NCI-H146 treated with DMSO at 0.1 percent for 48 hours (cell line): Measurements from ENCODE around the gene FBXL13.
"Not testable (repeated sequence)": the region's sequence is repeated elsewhere in the genome, so short reads cannot be mapped to it uniquely, and the experiment has no call there.

Source experiments
- DNase-seq: peaks from one replicate; lab custom pipeline; 2025; ENCODE audit not compliant: unreplicated experiment; lab: John Stamatoyannopoulos, UW

The FBXL13 gene

DNA sequence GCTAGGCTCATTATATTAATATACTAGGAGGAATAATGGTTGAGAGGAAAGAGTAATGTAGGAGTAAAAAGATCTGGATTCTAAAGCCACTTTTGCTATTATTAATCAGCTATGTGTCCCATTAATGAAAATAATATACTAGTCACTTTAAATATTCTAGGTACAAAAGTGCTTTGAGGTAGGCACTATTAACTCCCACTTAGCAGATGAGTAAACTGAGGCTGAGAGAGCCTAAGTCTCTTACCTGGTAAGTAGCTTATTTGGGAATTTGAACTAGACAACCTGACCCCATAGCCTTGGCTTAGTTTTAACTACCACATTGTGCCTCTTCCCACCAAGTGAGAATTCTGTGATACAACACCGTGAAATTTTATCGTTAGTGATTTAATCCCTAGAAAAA lies 6.3 kb upstream of the FBXL13 start:
- no peak for DNase-seq

DNA sequence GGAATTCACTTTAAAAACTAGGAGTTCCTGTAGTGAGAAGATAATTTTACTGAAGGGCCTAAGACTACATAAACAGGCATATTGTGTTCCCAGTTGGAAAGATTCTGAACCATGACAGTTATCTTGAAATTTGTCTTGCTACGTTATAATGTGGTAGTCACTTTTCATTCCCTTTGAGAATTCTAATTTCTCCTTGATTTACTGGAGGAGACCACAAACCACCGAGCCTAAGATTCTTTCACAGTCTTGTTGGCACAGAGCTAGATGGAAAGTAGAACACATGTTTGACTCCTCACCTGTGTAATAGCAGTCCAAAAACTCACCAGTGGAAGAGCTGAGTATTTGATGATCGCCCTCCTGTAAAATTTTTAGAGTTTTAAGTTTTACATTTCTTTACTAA lies 5.2 kb upstream of the FBXL13 start:
- no peak for DNase-seq

DNA sequence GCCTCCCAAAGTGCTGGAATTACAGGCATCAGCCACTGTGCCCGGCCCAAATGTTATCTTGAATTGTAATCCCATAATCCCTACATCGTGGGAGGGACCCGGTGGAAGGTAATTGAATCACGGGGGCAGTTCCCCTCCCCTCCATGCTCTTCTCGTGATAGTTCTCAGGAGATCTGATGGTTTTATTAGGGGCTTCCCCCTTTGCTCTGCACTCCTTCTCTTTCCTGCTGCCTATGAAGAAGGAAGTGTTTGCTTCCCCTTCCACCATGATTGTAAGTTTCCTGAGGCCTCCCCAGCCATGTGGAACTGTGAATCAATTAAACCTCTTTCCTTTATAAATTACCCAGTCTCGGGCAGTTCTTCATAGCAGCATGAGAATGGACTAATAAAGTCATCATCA lies 3.6 kb upstream of the FBXL13 start:
- DNase-seq = not testable (repeated sequence)

DNA sequence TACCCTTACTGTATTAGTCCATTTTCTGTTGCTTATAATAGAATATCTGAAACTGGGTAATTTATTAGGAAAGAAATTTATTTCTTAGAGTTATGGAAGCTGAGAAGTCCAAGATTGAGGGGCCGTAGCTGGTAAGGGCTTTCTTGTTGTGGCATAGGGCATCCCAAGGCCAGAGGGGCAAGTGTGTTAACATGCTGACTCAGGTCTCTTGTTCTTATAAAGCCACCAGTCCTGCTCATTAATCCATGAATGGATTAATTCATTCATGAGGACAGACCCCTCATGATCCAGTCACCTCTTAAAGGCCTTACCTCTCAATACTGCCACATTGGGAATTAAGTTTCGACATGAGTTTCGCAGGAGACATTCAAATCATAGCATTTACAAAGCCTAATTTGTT lies 2.7 kb upstream of the FBXL13 start:
- no peak for DNase-seq

DNA sequence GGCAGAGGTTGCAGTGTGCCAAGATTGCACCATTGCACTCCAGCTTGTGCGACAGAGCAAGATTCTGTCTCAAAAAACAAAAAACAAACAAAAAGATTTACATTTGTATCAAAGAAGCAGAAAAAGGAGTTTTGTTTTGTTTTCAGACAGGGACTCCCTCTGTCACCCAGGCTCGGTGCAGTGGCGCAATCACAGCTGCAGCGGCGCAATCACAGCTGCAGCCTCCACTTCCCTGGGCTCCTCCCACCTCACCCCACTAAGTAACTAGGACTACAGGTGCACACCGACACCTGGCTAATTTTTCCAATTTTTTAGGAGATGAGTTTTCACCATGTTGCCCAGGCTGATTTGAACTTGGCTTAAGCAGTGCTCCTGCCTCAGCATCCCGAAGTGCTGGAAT lies 2.2 kb upstream of the FBXL13 start:
- no peak for DNase-seq

DNA sequence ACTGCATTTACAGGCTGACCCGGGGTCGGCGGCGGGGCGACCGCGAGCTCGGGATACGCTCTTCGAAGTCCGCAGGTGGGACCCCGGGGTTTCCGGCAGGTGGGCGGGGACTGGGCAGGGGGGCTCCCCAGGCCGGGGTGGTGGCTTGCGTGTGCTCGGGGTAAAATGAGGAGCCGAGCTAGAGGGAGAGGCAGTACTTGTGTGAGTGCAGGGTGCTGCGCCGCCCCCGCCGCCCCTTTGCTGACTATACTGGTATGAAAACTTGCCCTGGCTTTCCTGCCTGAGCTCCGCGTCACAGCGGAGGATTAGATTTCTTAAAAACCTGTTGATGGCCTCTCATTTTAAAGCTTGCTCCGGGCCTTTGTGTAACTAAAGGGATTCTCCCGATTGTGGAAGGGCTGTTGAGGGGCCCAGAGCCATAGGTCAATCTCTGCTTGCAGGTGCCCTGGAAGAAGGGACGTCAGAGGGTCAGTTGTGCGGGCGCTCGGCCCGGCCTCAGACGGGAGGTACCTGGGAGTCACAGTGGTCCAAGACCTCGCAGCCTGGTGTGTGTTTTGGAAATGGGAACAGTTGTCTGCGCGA lies 832 bp upstream of the FBXL13 start:
- peak; percentile 43 for DNase-seq

DNA sequence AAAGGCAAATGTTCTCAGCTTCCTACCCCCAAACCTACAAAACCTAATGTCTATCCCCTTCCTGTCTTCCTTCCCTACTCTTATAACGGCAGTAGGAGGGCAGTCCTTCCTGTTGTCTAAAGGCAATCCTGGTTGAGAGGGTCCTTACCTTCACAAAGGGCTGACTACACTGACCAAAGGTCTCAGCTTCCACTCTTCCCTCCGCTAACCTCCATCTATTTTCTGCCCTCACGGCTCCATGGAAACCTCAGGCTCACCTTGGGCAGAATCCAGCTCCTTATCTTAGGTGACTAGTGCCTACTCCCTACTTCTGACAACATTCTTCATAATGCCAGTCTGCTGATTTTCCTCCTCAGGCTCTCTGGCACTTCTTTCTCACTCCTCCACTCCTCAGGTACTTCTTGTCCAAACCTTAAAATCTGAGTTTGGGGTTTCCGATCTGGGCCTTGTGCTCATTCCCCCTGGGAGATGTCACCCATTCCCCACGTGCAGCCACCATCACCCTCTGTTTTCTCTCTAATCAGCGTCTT lies 542 bp downstream of the FBXL13 start:
- peak; percentile 49 for DNase-seq

DNA sequence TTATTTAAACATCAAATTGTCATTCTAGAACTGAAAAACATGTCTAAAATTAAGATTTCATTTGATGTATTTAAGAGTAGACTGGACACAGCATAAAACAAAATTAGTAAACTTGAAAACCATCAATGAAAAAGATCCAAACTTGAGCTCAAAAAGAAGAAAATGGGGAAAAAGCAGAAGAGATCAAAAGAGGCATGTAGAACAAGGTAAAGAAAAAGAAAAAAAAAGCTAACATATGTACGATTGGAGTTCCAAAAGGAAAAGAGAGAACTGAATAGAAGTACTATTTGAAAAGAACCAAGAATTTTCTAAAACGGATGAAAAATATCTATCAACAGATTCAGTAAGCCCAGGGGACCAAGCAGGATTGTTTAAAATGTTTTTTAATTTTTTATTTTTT lies 3.6 kb downstream of the FBXL13 start:
- DNase-seq = no peak

DNA sequence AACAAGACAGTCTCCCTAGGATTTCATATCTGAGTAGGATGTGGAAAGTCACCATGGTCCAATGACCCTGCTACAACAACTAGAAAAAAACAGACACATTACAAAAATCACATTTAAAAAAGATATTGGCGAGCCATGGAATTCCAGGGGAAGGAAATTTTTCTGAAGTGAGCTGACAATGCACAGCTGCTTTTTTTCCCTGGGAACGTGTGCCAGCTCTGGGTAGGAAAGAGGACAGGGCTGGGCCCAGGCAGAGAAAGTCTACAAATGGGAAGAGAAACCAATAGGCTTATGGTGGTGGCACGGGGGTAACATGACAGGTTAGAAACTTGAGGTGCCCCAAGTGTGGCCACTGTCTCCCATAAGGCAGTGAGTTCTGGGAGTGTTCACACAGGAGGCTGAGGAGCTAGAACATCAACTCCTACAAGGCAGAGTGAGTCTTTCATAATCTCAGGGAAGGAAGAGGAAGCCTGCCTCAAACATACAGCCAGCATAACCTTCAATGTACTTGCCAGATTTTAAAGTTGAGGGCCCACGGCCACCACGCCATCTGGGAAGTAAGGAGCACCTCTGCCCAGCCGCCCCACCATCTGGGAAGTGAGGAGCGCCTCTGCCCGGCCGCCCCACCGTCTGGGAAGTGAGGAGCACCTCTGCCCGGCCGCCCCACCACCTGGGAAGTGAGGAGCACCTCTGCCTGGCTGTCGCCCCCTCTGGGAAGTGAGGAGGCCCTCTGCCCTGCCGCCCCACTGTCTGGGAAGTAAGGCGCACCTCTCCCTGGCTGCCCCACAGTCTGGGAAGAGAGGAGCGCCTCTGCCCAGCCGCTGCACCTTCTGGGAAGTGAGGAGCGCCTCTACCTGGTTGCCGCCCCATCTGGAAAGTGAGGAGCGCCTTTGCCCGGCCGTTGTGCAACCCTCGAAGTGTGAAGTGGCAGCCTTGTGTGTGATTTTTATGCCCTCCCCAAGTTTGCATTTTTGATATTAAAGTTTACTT lies 5.9 kb downstream of the FBXL13 start:
- no peak for DNase-seq

DNA sequence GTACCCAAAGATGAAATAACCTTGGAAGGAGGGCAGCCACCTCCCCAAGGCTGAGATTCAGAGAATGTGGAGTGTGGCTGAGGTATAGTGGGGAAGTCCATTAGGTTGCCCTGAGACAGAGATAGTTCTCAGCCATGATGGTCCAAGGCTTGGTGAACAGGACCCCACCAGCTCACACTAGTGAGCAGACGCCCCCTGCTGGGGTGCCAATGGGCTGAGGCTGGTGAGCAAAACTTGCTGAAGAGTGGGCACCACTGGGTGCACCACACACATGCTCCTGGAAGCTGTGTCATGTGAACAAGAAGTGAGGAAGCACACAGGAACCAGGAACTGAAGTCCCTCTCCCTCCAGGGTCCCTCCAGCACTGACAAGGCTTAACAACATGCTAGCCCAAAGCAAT lies 8.9 kb downstream of the FBXL13 start:
- DNase-seq = no peak

DNA sequence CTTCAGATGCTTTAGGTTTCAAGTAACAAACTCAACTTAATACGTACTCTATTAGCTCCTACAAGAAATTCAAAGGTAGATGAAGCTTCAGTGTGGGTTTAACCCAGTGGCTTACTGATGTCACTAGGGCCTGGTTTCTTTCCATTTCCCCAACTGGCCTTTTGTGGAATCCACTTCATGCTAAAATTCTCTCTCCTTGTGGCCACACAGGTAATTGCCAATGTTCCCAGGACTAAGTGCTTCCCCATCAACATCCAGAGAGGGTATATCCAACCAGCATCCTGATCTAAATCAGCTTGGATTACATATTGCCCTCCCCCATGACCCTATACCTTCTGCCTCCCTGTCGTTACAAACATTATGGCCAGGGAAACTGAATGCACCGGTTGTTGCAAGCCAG lies 10.7 kb downstream of the FBXL13 start:
- no peak for DNase-seq

DNA sequence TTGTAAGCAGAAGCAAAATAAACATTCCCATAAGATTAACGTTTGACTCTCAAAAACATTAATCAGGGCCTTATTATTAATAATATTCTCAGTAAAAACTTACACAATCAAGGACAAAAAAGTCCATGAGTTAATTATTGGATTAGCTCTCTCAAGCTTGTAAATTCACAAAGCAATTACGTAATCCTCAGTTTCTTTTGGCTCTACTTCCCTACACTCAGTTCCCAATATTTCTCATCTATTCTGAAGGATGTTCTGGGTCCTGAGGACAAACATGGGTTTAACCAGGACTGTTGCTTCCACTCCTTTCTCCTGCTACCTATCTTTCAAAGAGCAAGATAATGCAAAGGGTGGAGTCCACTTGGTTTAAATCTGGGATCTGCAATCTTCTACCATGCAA lies 15.1 kb downstream of the FBXL13 start:
- DNase-seq = no peak

DNA sequence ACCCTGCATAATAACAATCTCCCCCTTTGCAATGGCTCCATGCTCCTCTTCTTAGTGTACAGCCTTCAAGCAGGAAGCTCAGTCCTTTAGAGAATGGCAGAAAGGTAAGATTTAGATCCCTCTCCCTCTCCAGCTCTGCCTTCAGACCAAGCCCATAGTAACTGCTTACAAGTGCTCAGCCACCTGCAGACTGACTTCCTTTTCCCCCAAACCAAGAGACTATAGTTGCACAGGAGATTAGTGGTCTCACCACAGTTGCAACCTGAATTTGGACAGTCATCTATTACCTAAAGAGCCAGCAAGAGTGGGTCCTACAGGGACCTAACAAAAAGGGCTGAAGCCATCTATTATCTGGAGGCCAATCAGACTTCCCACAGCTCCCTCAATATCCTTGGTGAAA lies 16.5 kb downstream of the FBXL13 start:
- no peak for DNase-seq

DNA sequence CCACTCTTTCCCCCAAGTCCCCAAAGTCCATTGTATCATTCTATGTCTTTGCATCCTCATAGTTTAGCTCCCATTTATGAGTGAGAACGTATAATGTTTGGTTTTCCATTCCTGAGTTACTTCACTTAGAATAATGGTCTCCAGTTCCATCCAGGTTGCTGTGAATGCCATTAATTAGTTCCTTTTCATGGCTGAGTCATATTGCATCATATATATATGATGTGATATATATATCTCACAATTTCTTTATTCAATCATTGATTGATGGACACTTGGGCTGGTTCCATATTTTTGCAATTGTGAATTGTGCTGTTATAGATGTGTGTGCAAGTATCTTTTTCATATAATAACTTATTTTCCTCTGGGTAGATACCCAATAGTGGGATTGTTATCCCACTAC lies 18.6 kb downstream of the FBXL13 start:
- DNase-seq = not testable (repeated sequence)

DNA sequence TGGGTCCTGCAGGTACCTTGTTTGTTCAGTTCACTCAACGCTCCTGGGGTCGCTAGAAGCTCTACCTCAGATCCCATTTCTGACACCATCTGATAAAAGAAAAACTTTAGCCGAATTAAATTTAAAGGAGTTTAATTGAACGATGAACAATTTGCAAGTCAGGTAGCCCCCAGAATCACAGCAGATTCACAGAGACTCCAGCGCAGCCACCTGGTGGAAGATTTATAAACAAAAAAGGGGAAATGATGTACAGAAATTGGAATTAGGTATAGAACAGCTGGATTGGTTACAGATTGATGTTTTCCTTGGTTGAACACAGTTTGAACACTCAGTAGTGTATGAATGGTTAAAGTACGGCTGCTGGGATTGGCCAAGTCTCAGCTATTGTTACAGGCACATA lies 23.1 kb downstream of the FBXL13 start:
- no peak for DNase-seq

DNA sequence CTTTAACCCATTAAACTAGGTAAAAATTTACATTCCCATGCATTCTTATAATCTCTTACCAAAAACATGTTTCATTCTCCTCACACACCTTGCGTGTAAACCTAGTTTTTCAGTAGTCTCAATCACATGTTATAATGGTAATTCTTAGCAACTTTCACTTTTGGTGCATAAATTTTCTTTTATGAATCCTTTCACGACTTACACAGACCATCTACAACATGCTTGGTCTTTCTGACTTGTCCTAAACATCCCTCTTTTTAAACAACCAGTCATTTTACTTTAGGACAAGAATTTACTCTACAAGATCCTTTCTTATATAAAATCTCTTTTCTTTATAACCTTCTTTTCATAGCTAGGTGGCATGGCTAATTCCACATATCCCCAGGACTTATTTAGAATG lies 25.8 kb downstream of the FBXL13 start:
- no peak for DNase-seq

DNA sequence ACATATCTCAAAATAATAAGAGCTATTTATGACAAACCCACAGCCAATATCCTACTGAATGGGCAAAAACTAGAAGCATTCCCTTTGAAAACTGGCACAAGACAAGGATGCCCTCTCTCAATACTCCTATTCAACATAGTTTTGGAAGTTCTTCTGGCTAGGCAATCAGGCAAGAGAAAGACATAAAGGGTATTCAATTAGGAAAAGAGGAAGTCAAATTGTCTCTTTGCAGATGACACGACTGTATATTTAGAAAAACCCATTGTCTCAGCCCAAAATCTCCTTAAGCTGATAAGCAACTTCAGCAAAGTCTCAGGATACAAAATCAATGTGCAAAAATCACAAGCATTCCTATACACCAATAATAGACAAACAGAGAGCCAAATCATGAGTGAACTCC lies 32.8 kb downstream of the FBXL13 start:
- DNase-seq = not testable (repeated sequence)

DNA sequence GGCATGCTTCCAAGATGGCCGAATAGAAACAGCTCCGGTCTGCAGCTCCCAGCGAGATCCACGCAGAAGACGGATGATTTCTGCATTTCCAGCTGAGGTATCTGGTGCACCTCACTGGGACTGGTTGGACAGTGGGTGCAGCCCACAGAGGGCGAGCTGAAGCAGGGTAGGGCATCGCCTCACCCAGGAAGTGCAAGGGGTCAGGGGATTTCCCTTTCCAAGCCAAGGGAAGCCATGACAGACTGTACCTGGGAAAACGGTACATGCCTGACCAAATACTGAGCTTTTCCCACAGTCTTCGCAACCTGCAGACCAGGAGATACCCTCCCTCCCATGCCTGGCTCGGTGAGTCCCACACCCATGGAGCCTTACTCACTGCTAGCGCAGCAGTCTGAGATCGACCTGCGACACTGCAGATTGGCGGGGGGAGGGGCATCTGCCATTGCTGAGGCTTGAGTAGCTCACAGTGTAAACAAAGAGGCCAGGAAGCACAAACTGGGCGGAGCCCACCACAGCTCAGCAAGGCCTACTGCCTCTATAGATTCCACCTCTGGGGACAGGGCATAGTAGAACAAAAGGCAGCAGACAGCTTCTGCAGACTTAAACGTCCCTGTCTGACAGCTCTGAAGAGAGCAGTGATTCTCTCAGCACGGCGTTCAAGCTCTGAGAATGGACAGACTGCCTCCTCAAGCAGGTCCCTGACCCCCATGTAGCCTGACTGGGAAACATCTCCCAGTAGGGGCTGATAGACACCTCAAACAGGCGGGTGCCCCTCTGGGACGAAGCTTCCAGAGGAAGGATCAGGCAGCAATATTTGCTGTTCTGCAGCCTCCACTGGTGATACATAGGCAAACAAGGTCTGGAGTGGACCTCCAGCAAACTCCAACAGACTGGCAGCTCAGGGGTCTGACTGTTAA lies 36.5 kb downstream of the FBXL13 start:
- peak; percentile 52 for DNase-seq

DNA sequence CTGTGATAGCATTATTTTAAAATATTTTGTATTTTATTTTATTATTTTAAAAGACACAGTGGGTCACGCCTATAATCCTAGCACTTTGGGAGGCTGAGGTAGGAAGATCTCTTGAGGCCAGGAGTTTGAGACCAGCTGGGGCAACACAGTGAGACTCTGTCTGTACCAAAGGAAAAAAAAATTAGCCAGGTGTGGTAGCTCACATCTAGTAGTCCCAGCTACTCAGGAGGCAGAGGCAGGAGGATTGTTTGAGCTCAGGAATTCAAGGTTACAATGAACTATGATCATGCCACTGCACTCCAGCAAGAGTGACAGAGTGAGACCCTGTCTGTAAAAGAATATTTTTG lies 37.1 kb downstream of the FBXL13 start:
- DNase-seq = no peak

DNA sequence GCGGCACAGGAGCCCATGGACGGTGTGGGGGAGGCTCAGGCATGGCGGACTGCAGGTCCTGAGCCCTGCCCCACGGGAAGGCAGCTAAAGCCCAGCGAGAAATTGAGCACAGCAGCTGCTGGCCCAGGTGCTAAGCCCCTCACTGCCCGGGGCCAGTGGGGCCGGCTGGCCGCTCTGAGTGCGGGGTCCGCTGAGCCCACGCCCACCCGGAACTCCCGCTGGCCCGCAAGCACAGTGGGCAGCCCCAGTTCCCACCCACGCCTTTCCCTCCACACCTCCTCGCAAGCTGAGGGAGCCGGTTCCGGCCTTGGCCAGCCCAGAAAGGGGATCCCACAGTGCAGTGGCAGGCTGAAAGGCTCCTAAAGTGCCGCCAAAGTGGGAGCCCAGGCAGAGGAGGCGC lies 40.3 kb downstream of the FBXL13 start:
- not testable (repeated sequence) for DNase-seq

DNA sequence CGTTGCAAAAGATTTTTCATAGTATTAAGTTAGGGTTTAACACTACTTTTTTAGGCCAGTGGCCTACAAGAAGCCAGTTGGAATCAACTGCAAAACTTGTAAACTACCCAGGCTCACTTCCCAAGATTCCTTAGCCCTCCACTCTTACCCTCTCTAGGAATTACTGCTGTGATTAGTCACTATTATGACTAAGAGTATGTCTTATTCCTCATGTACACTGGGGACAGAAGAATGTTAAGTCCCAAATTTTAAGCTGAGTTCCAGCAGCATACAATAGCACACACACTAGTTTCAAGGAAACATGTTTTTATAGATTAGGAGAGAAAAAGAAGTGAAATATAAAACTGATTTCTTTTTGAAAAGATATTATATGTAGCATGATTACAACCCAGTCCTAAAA lies 42.8 kb downstream of the FBXL13 start:
- no peak for DNase-seq
